ENCODE measurements around the gene DKC1. TPM values are rescaled to one million over a fixed set of nuclear protein-coding genes. Genes with fewer than 3 reads are reported as not detected.
"Not testable (repeated sequence)": the region's sequence is repeated elsewhere in the genome, so short reads cannot be mapped to it uniquely, and the experiment has no call there.

DKC1 gene
- total and polyA plus RNA-seq, 3 donors from 2014 or later: 58.8 to 93.1 (median 66.4) TPM

DNA sequence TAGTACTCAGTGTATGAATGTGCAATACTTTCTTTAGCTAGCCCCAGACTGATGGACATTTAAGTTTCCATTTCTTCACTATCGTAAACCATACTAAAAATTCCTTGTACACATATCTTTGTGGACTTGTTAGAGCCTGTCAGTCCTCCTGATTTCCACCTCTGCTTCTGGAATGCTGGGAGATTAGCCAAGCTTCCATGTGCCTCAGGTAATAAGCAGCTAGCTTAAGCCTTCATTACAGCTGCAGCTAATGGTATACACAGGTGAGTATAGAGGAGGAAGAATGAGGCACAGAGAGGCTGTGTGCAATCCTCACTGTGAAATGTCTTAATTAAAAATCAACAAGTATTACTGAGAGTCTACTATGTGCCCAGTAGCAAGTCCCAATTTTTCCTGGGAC lies 62.0 kb downstream of the DKC1 start:
- DNase-seq: no peak
- intact Hi-C loops (cut with DNase I; ENCODE audit: low total_unique reads): no loop called here
- TF ChIP-seq, protein P1, sequence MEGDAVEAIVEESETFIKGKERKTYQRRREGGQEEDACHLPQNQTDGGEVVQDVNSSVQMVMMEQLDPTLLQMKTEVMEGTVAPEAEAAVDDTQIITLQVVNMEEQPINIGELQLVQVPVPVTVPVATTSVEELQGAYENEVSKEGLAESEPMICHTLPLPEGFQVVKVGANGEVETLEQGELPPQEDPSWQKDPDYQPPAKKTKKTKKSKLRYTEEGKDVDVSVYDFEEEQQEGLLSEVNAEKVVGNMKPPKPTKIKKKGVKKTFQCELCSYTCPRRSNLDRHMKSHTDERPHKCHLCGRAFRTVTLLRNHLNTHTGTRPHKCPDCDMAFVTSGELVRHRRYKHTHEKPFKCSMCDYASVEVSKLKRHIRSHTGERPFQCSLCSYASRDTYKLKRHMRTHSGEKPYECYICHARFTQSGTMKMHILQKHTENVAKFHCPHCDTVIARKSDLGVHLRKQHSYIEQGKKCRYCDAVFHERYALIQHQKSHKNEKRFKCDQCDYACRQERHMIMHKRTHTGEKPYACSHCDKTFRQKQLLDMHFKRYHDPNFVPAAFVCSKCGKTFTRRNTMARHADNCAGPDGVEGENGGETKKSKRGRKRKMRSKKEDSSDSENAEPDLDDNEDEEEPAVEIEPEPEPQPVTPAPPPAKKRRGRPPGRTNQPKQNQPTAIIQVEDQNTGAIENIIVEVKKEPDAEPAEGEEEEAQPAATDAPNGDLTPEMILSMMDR (IDR thresholded peaks at IDR 0.05): no peak
- TF ChIP-seq POLR2A (IDR thresholded peaks at IDR 0.05): no peak
- Histone ChIP-seq H3K4me3 (no peak overlapping the region), H3K27me3 (no peaks in the 10 kb centered on the region), H3K27ac (no peak overlapping the region), H3K36me3 (ENCODE audit: low read depth, missing control alignments) (no peaks in the 10 kb centered on the region), H3K4me1 (no peaks in the 10 kb centered on the region), H3K9me3 (no peaks in the 10 kb centered on the region)
- WGBS, 2 donors: 82 to 88% methylated on average over 1 of the region's 1 CpG

DNA sequence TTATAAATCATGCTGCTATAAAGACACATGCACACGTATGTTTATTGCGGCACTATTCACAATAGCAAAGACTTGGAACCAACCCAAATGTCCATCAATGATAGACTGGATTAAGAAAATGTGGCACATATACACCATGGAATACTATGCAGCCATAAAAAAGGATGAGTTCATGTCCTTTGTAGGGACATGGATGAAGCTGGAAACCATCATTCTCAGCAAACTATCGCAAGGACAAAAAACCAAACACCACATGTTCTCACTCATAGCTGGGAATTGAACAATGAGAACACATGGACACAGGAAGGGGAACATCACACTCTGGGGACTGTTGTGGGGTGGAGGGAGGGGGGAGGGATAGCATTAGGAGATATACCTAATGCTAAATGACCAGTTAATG lies 62.9 kb downstream of the DKC1 start:
- H3K36me3 ChIP-seq (ENCODE audit: low read depth, missing control alignments); H3K27me3 ChIP-seq; intact Hi-C loops (cut with DNase I; ENCODE audit: low total_unique reads); H3K9me3 ChIP-seq; DNase-seq; H3K4me1 ChIP-seq; H3K4me3 ChIP-seq; H3K27ac ChIP-seq: not testable (repeated sequence)
- no CpG with 5 or more reads among the region's 3 CpGs for WGBS, 2 donors

Small RNAs within 50 kb of the gene (small RNA-seq; reads per million reads assigned to genes)
- 0 reads per million in 2 donors for gene SNORA36A

Other genes with a start within 250 kb of the DKC1 start
- gene FAM3A, start 246.6 kb upstream of the DKC1 start, total RNA-seq: 10 to 100 TPM; 24.7 to 41.1 TPM
- gene FAM3A, start 246.6 kb upstream of the DKC1 start, polyA plus RNA-seq (ENCODE audit: insufficient read depth, low read depth, low replicate concordance): 24.0 TPM
- gene G6PD, start 216.0 kb upstream of the DKC1 start, total RNA-seq: 100 to 1,000 TPM; 263 to 419 TPM
- gene G6PD, start 216.0 kb upstream of the DKC1 start, polyA plus RNA-seq (ENCODE audit: insufficient read depth, low read depth, low replicate concordance): 206 TPM
- gene IKBKG, start 215.2 kb upstream of the DKC1 start, total RNA-seq: 10 to 100 TPM; 28.1 to 38.7 TPM
- 27.9 TPM for gene IKBKG, start 215.2 kb upstream of the DKC1 start, polyA plus RNA-seq (ENCODE audit: insufficient read depth, low read depth, low replicate concordance)
- 10 to 100 TPM; 14.7 to 18.1 TPM for gene CTAG1A, start 177.7 kb upstream of the DKC1 start, total RNA-seq
- gene CTAG1A, start 177.7 kb upstream of the DKC1 start, polyA plus RNA-seq (ENCODE audit: insufficient read depth, low read depth, low replicate concordance): 7.1 TPM
- 10 to 100 TPM; 18.0 to 20.3 TPM for gene CTAG1B, start 143.6 kb upstream of the DKC1 start, total RNA-seq
- 7.1 TPM for gene CTAG1B, start 143.6 kb upstream of the DKC1 start, polyA plus RNA-seq (ENCODE audit: insufficient read depth, low read depth, low replicate concordance)
- 10 to 100 TPM; 17.3 to 27.6 TPM for gene CTAG2, start 109.3 kb upstream of the DKC1 start, total RNA-seq
- 8.4 TPM for gene CTAG2, start 109.3 kb upstream of the DKC1 start, polyA plus RNA-seq (ENCODE audit: insufficient read depth, low read depth, low replicate concordance)
- 10 to 100 TPM; 30.5 to 30.6 TPM for gene GAB3, start 11.8 kb upstream of the DKC1 start, total RNA-seq
- 9.1 TPM for gene GAB3, start 11.8 kb upstream of the DKC1 start, polyA plus RNA-seq (ENCODE audit: insufficient read depth, low read depth, low replicate concordance)
- gene MPP1, start 42.6 kb downstream of the DKC1 start, total RNA-seq: 10 to 100 TPM; 36.4 to 46.2 TPM
- gene MPP1, start 42.6 kb downstream of the DKC1 start, polyA plus RNA-seq (ENCODE audit: insufficient read depth, low read depth, low replicate concordance): 21.9 TPM
- gene SMIM9, start 71.8 kb downstream of the DKC1 start, total RNA-seq: under 1 TPM in 1 of 2 donors, not detected in 1; 0.87 TPM
- gene SMIM9, start 71.8 kb downstream of the DKC1 start, polyA plus RNA-seq (ENCODE audit: insufficient read depth, low read depth, low replicate concordance): 0.51 TPM
- gene F8A1, start 123.5 kb downstream of the DKC1 start, total RNA-seq: 10 to 100 TPM in 1 of 2 donors, 1 to 10 TPM in 1; 6.9 to 15.5 TPM
- gene F8A1, start 123.5 kb downstream of the DKC1 start, polyA plus RNA-seq (ENCODE audit: insufficient read depth, low read depth, low replicate concordance): 8.5 TPM

All from testis (tissue), 3 donors.